ENCODE results near the gene DIAPH1.

GRCh38 chr5:141651728-141652105 lies 32.9 kb upstream of the DIAPH1 start:
- TF ChIP-seq POLR2A (IDR thresholded peaks at IDR 0.05; ENCODE audit: low read length) (no peak), GATA1 (IDR thresholded peaks at IDR 0.05; ENCODE audit: low read depth, low read length) (no peak)

Data from erythroblast (primary cell).